NT2/D1 (cell line): Measurements from ENCODE around the gene POU2F3.

Experiments
- SUZ12 ChIP-seq: IDR thresholded peaks from 2 replicates; pipeline ENCODE4 v1.6.1; 2011; ENCODE audit not compliant: insufficient read length, insufficient read depth; ENCODE audit errors: extremely low read depth
- YY1 ChIP-seq: IDR thresholded peaks from 2 replicates; pipeline ENCODE4 v1.6.1; 2011; ENCODE audit not compliant: insufficient read length, insufficient read depth
- ZNF274 ChIP-seq: IDR thresholded peaks from 2 replicates; pipeline ENCODE4 v1.6.1; 2011; ENCODE audit warnings: mild to moderate bottlenecking, low read depth, low read length

DNA sequence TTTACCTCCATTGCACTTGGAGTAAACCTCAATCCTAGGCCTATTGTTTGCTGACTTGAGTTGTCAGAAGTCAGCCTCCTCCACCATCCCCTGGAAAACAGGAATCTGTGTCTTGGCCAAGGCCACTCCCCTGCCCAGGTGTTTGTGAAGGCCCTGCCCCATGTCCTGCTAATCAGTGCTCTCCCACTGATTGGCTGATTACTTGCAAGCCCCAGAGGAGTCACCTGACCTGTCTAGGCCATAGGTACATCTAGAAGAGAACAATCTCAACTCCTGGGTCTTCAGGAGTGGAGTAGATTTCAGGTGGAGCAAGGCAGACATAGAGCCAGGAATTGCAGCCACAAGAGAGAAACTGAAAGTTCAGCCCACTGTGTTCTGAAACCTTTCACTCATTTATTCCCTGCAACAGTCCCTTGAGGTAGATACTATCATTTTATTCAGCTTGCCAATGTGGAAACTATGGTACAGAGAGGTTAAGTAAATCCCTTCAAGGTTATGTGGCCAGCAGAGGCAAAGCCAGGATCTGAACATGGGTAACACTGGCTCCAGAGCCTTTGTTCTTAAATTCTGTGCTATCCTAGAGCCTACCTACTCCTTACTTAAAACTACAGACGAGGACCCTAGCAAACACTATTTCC lies 18.7 kb upstream of the POU2F3 start:
- no peak for TF ChIP-seq YY1
- TF ChIP-seq ZNF274, result no peak
- TF ChIP-seq SUZ12, result no peak
